Calu3 (cell line): ENCODE measurements around the gene TNIK. TPM values are rescaled to one million over a fixed set of nuclear protein-coding genes. Genes with fewer than 3 reads are reported as not detected.

Source experiments
- BruUV-seq: library from RNA; stranded (reverse); fragments of 400-500 nt; replicated peaks from 2 replicates; lab custom pipeline; 2021; lab: Mats Ljungman, UMichigan
- CTCF ChIA-PET: fragments of 300-600 bp; sonication (Branson Sonifier 250); formaldehyde crosslinking; loops from one replicate; lab custom pipeline; 2022; ENCODE audit warnings: antibody characterized with exemption; lab: Charles Lee
- DNase-seq: peaks from one replicate; pipeline ENCODE4 v3.0.0; 2022
- H3K27ac Mint-ChIP-seq: one replicate; pipeline ENCODE4 v1.8.0; 2022; ENCODE audit warnings: mixed read lengths; ENCODE audit not compliant: unreplicated experiment
- H3K27me3 Mint-ChIP-seq: one replicate; pipeline ENCODE4 v1.8.0; 2022; ENCODE audit warnings: mixed read lengths; ENCODE audit not compliant: unreplicated experiment
- H3K36me3 Mint-ChIP-seq: one replicate; pipeline ENCODE4 v1.8.0; 2022; ENCODE audit warnings: mild to moderate bottlenecking, moderate library complexity, mixed read lengths; ENCODE audit not compliant: insufficient read depth, unreplicated experiment
- H3K4me1 Mint-ChIP-seq: one replicate; pipeline ENCODE4 v1.8.0; 2022; ENCODE audit warnings: mild to moderate bottlenecking, low read depth, mixed read lengths; ENCODE audit not compliant: unreplicated experiment
- H3K4me3 Mint-ChIP-seq: one replicate; pipeline ENCODE4 v1.8.0; 2022; ENCODE audit warnings: mild to moderate bottlenecking, low read depth, moderate library complexity, mixed read lengths; ENCODE audit not compliant: unreplicated experiment
- H3K9me3 Mint-ChIP-seq: one replicate; pipeline ENCODE4 v1.8.0; 2022; ENCODE audit warnings: low read depth, mixed read lengths; ENCODE audit not compliant: unreplicated experiment
- intact Hi-C: fragments of 100-400 bp; cut with micrococcal nuclease; formaldehyde crosslinking; loops from one replicate; pipeline ENCODE4 v1.10.0; 2022; ENCODE audit not compliant: unreplicated experiment
- total RNA-seq: library from RNA; stranded (reverse); gene quantifications from 2 replicates; pipeline ENCODE4 v1.2.3, GENCODE V29; 2022
- TF ChIP-seq, protein P1 (sequence below): fragments of 200-600 bp; IDR thresholded peaks from one replicate; pipeline ENCODE4 v1.8.0; 2022; ENCODE audit warnings: antibody characterized with exemption; ENCODE audit not compliant: unreplicated experiment

Gene TNIK
- total RNA-seq, 1 experiment from 2014 or later = 19.7 TPM

- CTCF ChIA-PET = no interaction called here
- H3K9me3 Mint-ChIP-seq = no peaks in the 10 kb centered on the region
- no peak overlapping the region for H3K4me3 Mint-ChIP-seq
- H3K27me3 Mint-ChIP-seq = no peaks in the 10 kb centered on the region
- H3K4me1 Mint-ChIP-seq = no peaks in the 10 kb centered on the region
- BruUV-seq = no TSS peak
- DNase-seq = no peak
- H3K27ac Mint-ChIP-seq = no peak overlapping the region
- H3K36me3 Mint-ChIP-seq = no peaks in the 10 kb centered on the region
- intact Hi-C loops = no loop called here
- TF ChIP-seq, protein P1, sequence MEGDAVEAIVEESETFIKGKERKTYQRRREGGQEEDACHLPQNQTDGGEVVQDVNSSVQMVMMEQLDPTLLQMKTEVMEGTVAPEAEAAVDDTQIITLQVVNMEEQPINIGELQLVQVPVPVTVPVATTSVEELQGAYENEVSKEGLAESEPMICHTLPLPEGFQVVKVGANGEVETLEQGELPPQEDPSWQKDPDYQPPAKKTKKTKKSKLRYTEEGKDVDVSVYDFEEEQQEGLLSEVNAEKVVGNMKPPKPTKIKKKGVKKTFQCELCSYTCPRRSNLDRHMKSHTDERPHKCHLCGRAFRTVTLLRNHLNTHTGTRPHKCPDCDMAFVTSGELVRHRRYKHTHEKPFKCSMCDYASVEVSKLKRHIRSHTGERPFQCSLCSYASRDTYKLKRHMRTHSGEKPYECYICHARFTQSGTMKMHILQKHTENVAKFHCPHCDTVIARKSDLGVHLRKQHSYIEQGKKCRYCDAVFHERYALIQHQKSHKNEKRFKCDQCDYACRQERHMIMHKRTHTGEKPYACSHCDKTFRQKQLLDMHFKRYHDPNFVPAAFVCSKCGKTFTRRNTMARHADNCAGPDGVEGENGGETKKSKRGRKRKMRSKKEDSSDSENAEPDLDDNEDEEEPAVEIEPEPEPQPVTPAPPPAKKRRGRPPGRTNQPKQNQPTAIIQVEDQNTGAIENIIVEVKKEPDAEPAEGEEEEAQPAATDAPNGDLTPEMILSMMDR = no peak
Measured at GRCh38 chr3:171110715-171111114, 349.5 kb downstream of the TNIK start.

- BruUV-seq = no TSS peak
- no peaks in the 10 kb centered on the region for H3K27me3 Mint-ChIP-seq
- no peaks in the 10 kb centered on the region for H3K4me1 Mint-ChIP-seq
- H3K4me3 Mint-ChIP-seq = no peak overlapping the region
- H3K27ac Mint-ChIP-seq = no peak overlapping the region
- CTCF ChIA-PET = no interaction called here
- TF ChIP-seq, protein P1 = no peak
- DNase-seq = no peak
- H3K36me3 Mint-ChIP-seq = no peaks in the 10 kb centered on the region
- H3K9me3 Mint-ChIP-seq = no peaks in the 10 kb centered on the region
- intact Hi-C loops = no loop called here
Measured at GRCh38 chr3:171108066-171108465, 352.1 kb downstream of the TNIK start.

GRCh38 chr3:171103185-171103584 is 357.0 kb downstream of the TNIK start:
- H3K27ac Mint-ChIP-seq = no peak overlapping the region
- no TSS peak for BruUV-seq
- H3K27me3 Mint-ChIP-seq = no peaks in the 10 kb centered on the region
- TF ChIP-seq, protein P1 = no peak
- H3K4me3 Mint-ChIP-seq = no peak overlapping the region
- intact Hi-C loops = no loop called here
- no peaks in the 10 kb centered on the region for H3K36me3 Mint-ChIP-seq
- no peaks in the 10 kb centered on the region for H3K4me1 Mint-ChIP-seq
- no peaks in the 10 kb centered on the region for H3K9me3 Mint-ChIP-seq
- no peak for DNase-seq
- CTCF ChIA-PET = no interaction called here

GRCh38 chr3:171101982-171102641 is 358.1 kb downstream of the TNIK start:
- H3K4me1 Mint-ChIP-seq = no peaks in the 10 kb centered on the region
- no peak for DNase-seq
- no peak overlapping the region for H3K27ac Mint-ChIP-seq
- H3K36me3 Mint-ChIP-seq = no peaks in the 10 kb centered on the region
- no peaks in the 10 kb centered on the region for H3K9me3 Mint-ChIP-seq
- CTCF ChIA-PET = interaction anchor here (0.5 kb wide), 2 partner anchors 42 to 636 kb away, joined by 3 to 6 read pairs; no protein-coding TSS in a partner anchor
- no TSS peak for BruUV-seq
- intact Hi-C loops = no loop called here
- no peaks in the 10 kb centered on the region for H3K27me3 Mint-ChIP-seq
- no peak overlapping the region for H3K4me3 Mint-ChIP-seq
- TF ChIP-seq, protein P1 = no peak
